Inflammatory macrophage (primary cell): ENCODE results near the gene KCNS1.
"Not testable (repeated sequence)": the region's sequence is repeated elsewhere in the genome, so short reads cannot be mapped to it uniquely, and the experiment has no call there.

ENCODE experiments used
- DNase-seq, 2 donors: peaks; one replicate each; pipeline ENCODE4 v3.0.0-alpha.2; 2020 to 2022
- total RNA-seq, 18 experiments: gene quantifications; one replicate each; lab custom pipeline; 2026; ENCODE audit warnings: mixed read lengths in 6 of 18, inconsistent platforms in 2 of 18; lab: John Stamatoyannopoulos, UW

Gene KCNS1, protein sequence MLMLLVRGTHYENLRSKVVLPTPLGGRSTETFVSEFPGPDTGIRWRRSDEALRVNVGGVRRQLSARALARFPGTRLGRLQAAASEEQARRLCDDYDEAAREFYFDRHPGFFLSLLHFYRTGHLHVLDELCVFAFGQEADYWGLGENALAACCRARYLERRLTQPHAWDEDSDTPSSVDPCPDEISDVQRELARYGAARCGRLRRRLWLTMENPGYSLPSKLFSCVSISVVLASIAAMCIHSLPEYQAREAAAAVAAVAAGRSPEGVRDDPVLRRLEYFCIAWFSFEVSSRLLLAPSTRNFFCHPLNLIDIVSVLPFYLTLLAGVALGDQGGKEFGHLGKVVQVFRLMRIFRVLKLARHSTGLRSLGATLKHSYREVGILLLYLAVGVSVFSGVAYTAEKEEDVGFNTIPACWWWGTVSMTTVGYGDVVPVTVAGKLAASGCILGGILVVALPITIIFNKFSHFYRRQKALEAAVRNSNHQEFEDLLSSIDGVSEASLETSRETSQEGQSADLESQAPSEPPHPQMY
- total RNA-seq = 0.11 to 0.60 (median 0.24) reads per million in 18 experiments

DNA sequence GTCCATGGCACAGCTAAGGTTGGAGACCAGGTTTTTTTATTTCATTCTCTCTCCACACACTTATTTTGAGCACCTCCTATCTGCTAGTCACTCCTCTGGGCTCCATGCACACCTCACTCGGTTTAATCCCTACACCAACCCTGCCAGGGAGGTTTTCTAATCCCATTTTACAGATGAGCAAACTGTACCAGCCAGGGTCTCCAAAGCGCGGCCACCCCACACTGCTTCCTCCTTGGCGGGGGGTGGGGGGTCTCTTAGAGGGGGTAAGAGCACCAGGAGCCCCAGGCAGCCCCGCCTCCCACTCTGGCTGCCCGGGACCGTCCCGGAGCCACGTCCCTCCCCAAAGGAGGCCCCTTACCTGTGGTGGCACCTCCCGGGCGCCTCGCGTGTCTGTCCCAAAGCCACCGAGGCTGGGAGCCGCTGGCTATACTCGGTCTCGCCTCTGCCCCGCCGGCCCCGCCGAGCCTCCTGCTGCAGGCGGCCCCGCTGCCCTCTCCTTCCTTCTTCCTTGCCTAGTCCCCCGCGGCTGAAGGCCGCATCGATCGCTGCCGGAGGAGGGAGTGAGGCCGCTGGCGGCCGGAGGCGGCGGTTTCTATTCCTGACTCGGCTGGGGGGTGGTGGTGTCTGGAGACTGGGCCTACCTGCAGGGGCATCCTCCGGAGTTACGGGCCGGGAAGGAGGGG is at the start of gene KCNS1:
TSS of gene KCNS1 (minus strand) at position 565 of the 683 bp plus-strand sequence. CDS start 1,891 bp downstream, outside the sequence.
- no peak for DNase-seq

DNA sequence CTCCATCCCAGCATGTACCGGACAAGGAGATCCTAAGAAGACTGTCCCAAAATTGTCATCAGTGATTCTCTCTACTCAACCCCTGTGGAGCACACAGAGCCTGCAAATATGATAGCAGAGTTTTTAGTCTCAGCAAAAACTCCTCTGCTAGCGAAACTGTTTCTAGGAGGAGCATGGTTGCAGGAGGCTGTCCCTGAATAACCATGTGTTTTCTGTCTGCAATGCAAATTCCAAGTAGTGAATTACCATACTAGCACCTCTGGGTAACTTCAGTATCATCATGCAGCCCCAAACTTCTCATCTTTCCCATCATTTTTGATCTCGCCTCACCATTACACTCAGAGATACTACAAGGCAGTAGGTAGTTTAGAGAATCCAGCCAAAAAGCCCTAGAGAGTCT is 48.1 kb upstream of the KCNS1 start:
- no peak for DNase-seq

DNA sequence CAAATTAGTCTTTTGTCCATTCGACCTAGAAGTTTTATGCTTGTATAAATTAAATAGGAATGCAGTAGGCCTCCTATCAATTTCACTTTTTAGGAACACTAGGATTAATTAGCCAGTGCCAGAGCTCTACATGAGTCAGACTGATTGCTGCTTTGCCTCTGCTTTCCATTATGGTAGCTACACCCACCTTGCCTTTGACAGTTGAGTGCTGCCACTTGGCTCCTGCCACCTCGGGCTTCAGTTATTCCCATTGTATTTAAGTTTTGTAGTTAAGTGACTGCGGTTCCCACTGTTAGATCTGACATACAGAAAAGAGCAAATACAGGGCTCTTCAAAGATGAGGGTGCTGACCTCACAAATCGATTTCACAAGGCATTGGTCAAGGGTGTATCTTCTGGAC is 39.9 kb upstream of the KCNS1 start:
- DNase-seq = no peak

DNA sequence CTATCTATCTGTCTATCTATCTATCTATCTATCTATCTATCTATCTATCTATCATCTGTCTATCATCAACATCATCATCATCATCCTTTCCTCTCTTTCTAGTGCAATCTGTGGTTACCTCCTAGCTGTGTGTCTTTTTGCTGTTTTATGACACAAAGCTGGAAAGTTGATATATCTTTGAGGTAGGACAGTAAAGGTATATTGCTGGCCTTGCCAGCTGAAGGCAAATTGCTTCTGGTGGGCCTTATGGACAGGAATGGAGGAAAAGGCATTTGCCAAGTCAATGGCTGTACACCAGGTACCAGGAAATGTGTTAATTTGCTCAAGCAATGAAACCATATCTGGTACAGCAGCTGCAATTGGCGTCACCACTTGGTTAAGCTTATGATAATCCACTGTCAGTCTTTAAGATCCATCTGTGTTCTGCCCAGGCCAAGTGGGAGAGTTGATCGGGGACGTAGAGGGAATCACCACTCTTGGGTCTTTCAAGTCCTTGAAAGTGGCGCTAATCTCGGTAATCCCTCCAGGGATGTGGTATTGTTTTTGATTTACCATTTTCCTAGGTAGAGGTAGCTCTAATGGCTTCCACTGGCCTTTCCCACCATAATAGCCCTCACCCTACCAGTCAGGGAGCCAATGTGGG is 38.9 kb upstream of the KCNS1 start:
- not testable (repeated sequence) for DNase-seq

DNA sequence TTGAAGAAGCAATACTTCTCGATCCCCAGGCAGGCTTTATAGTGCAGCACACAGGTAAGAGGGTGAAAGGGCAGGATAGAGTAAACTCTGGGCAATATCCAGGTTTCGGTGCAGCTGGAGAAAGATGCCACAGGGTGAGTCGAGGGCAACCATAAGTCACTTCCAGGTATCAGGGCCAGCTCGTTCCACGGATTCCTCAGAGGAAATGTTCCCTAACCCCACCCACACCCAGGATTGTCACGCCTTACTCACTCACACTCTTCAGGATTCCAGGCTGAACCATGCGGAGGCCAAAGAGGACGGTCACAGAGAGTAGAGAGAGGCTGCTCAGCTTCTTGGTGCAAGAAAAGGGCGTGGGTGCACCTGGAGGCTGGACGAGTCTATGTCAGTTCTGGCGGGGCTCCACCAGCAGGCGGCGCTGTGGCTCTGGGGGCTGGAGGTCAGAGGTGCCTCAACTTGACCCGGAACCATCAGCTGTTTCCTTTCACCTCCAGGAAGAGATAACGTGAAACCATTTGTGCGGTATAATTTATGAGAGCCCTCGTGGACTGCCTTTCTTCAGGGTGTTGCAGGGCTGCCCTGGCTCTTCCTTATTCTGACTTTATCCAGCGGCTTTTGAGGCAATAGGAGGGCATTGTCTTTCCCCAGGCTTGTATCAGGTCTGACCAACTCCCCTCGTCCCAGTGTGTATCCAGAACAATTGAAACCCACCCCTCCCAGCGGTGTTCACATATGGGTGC is 37.8 kb upstream of the KCNS1 start:
- peak; percentile 71 for DNase-seq

DNA sequence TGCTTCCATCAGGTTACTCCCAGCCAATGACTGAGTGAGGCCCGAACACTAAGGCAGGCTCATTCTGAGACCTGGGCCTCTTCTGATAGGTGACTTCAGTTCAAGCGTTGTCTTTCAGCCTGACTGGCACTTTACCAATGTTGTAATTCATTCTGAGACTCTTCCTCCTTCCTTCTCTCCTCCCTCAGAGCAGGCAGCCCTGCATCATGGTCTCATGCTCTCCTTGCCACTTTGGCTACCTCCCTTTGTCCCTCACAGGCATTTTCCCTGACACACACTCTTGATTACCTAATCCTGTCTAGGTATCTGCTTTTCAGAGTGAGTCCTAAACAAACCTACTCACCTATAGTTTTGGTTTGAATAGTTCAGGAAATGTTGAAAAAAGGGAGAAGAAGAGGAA is 36.0 kb upstream of the KCNS1 start:
- no peak for DNase-seq

DNA sequence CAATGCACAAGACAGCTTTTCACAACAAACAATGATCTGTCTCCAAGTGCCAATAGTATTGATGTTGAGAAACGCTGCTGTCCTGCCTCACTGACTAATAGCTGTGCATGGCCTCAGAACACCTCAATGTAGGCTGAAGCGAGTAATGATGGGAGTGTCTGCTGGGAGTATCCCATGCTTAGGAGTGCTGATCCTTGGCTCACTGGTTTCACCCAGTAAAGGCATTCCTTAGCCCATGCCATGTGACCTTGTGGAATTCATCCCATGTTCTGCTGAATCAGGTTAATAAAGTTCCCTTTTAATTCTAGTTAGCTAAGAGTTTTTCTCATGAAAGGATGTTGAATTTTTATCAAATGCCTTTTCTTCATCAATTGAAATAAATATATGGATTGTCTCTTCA is 27.2 kb upstream of the KCNS1 start:
- no peak for DNase-seq

DNA sequence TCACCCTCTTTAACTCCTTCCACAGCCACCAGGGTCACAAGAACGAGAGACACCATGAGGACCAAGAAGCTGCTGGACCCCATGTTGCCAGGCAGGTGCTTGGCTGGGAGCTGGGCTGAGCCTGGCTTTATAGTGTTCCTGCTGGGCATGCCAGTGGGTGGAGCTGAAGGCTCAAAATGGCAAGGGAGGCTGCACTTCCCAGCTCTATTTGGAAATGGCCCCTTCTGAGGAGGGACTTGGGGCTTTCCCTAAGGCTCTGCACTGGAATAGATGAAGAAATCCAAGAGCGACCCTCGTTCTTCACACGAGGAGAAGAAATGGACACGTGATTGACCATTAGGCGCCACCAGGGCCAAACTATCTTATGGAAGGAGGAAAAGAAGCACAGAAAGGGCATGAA is 23.4 kb upstream of the KCNS1 start, which contains the start of gene WFDC12:
TSS of gene WFDC12 (minus strand) at position 101 of the 400 bp plus-strand sequence. CDS start at position 83, 18 bp downstream.
- no peak for DNase-seq

DNA sequence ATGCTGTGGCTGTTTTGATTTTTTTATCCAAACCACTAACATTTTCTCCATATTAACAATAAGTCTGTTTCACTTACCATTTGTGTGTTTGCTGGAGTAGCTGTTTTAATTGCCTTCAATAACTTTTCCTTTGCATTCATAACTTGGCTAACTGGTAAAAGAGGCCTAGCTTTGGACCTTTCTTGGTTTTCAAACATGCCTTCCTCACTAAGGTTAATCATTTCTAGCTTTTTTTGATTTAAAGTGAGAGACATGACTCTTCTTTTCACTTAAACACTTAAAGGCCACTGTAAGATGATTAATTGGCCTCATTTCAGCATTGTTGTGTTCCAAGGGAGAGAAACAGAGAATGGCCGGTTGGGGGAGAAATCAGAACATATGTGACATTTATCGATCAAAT is 20.5 kb upstream of the KCNS1 start:
- no peak for DNase-seq

DNA sequence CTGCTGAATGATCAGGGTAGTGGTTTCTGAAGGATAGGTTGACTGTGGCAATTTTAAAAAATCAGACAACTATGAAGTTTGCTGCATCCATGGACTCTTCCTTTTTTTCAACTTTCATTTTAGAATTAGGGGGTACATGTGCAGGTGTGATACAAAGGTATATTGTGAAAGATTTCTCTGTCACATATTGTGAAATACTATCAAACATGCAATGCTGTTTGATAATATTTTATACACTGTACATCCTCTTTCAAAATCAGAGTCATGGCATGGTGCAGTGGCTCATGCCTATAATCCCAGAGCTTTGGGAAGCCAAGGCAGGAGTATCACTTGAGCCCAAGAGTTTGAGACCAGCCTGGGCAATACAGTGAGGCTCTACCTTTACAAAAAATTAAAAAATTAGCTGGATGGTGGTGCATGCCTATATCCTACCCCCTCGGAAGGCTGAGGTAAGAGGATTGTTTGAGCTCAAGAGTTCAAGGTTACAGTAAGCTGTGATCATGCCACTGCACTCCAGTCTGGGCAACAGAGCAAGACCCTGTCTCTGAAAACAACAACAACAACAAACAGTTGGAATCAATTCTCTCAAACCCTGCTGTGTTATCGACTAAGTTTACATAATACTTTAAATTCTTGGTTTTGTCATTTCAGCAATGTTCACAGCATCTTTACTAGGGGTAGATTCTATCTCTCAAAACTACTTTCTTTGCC is 18.8 kb upstream of the KCNS1 start:
- no peak for DNase-seq

DNA sequence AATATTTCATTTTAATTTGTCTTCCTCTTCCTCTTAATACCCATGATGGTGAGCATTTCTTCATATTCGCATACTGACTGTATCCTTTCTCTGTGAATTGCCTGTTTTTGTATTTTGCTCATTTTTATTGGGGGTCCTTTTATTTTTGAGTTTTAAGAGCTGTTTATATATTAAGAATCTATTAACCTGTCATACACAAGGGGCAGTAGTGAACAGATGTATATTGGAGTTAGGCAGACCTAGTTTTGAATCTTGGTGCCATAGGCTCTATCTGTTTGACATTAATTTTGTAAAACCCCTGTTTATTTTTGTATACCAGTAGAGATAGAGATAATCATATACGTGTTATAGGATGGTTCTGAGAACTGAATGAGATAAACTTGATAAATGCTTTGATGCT is 17.1 kb upstream of the KCNS1 start:
- DNase-seq = no peak

DNA sequence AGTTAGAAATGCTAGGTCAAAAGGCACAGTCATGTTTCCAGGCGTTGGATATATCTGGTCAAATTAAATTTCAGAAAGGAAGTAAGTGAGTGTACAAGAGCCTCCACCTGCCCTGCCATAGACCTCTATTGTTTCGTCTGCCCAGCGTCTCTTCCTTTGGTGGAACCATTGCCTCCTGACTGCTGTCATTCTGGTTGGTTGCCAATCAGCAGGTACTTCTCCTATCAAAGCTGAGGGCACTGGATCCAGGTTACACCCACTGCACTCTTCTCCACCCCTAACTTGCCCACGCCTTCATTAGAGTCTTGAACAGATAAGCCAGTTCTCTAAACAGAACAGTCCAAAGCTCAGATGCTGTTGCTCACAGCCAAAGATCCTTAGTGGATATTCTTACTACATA is 16.7 kb upstream of the KCNS1 start:
- no peak for DNase-seq

DNA sequence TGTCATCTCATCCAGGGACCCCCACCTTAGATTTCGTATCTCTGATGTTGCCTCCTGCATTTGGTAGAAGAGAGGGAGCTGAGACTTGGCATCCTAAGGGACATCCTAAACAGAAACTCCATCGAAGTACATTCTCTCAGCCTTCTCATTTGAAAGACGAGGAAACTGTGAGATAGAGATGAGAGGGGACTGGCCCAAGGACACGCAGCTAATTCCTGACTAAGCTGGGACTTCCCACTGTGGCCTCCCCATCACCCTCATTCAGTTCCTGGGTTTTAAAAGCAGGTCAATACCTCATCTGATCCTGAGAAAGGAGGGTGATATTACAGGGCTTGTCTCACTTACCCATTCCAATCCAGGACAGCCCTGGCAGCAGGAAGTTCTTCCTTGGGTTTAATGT is 14.9 kb upstream of the KCNS1 start:
- DNase-seq = no peak

DNA sequence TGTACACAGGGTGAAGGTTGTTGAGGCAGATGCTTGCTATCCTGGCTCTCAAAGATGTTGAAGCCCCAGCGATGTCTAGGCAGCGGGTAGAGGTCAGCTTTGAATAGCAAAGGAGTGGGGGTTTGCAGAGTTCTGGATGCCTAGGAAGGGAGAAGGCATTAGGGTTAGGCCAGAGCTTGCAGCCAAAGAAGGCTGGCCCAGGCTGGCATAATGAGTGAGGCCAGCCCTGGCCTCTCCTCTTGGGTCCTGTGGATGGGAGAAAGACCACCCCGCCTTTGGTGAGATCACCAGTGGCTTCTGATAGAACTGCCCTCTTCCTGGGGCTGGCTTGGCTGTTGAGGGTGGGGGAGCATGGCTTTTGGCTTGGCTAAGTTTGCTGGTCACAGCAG is 14.5 kb upstream of the KCNS1 start:
- no peak for DNase-seq

DNA sequence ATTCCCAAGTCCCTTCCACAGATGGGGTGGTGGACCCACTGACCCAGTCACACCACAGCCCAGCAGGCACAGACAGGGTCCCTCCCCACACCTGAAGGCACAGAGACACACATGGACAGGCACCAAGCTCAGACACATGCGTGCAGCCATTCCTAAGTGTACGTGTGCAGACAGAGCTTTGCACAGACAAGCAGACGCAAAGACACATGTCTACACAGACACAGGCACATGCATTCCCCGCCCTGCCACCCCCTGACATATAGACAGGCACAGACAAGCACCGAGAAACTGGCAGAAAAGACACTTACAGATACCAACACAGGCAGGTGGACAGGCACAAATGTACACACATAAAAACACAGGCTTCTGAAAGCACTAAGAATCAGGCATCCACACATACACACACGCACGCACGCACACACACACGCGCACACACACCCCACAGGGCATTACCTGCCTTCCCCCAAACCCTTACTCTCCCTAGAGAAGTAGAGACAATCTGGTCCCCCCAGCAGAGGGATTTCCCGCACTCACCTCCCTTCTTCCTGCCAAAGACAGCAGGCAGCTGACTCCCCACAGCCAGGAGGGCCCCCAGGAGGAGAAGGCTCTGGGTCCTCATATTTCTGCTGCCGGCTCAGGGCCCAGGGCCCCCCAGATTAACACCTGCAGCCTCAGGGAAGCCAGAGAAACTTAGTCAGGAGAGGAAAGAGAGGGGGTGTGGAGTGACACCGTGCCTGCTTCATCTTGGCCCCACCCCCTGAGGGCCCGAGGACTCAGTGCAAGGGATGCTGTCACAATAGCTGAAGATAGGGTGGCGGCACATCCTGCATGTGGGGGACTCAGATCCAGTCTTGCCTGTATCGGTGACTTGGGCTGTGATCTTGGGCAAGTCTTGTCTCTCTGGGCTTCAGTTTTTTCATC is 13.8 kb upstream of the KCNS1 start, which contains the start of gene WFDC5:
TSS of gene WFDC5 (minus strand) at position 710 of the 921 bp plus-strand sequence. CDS start at position 619, 91 bp downstream.
- DNase-seq = no peak

DNA sequence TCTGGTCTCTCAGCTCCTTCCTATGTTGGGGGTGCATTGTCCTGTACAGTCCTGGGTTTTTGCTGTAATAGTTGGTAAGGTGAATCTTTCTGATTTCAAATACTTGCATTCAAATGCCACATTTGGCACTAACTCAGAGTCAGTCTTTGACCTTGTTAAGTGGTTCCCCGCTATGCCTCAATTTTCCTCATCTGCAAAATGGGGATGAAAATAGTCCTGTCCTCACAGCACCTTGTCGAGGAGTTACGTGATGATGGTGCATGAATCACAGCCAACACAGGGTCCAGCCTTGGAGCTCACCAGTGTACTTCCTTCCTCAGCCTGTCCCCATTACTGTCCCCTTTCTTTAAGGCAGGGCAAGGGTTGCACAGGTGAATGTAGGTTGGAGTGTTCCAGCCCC is 12.9 kb upstream of the KCNS1 start:
- DNase-seq = no peak

DNA sequence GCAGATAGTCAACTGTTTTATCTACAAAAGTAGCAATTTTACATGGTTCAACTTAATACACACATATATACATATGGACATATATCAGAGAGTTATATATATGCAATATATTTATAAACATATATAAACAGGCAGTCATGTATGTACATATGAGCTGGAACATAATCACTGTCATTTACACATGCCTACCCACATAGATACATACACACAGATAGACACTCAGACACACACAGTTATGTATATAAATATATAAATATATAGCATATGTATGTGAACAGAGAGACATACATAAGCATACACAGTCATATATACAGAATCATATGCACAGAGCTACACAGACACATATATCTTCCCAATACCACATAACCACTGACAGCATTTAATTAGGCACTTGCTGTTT is 11.8 kb upstream of the KCNS1 start:
- no peak for DNase-seq

DNA sequence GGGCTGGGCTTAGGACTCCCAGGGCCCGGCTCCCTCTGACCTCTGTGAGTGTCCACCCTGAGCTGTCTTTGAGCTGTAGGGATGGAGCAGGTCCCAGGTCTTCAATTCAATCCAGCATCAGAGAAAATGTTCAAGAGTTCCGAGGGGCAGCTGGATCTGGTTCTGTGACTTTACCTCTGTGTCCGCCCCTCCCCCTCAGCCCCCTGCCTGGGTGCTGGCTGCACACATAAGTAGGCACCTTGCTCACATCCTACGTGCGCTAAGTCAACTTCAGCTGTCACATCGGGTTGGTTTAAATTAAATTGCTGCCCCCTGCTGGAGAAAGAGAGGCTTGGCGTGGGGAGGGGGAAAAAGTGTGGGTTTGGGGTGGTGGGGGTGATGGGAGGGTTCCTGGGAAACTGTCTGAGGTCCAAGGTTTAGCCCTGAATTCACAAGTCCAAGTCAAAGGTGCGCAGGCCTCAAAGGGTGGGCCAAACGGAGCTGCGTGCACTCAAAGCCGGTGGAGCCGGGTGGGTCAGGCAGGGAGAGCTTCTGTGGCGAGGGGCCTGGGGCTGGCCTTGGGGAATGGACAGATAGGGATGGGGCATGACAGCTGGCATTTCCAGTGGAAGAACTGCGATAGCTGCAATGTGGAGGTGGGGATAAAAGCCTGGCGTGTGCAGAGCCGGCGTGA is 11.0 kb upstream of the KCNS1 start:
- DNase-seq = no peak

DNA sequence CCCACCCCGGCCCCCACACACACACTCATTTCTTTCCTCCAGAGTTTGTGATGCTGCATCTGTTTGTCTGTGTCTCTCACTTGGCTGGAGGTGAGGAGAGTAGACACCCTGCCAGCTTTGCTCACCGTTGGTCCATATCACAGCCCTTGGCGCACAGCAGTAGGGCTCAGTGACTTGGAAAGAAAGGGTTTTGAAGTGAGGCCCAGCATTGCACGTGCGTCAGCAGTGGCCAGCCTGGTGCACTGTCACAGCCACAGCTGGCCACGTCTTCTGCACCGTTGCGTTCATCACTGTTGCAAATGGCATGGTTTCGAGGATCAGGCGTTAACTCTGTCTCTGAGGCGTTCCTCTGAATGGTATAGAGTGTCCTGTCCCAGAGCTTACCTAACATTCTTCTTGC is 10.4 kb upstream of the KCNS1 start:
- no peak for DNase-seq

DNA sequence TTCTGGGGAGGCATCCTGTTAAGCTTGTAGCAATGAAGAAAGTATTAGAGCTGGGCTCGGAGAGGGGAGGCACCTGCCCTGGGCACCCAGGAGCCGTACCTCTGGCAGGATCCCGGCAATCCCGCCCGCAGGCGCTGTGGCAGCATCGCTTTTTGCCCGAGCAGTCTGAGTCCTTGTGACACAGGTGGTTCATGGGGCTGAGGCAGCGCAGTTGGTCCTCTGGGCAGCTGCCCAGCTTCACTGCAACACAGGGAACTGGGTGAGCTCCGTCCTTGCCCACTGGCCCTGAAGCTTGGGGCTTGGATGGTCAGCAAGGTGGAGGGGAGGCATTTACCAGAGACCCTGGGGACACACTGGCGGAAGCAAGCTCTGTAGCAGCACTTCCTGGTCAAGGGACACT is 9.4 kb upstream of the KCNS1 start:
- no peak for DNase-seq
